HG03469 (cell line): ENCODE data around the gene ALDH1B1.
"Not testable (repeated sequence)": the region's sequence is repeated elsewhere in the genome, so short reads cannot be mapped to it uniquely, and the experiment has no call there.

Source experiments
- ATAC-seq: cut with Tn5 transposase; IDR thresholded peaks from one replicate; pipeline ENCODE4 v1.9.1; 2021; ENCODE audit warnings: mild to moderate bottlenecking, moderate library complexity, moderate number of reproducible peaks; ENCODE audit not compliant: unreplicated experiment

Gene ALDH1B1

DNA sequence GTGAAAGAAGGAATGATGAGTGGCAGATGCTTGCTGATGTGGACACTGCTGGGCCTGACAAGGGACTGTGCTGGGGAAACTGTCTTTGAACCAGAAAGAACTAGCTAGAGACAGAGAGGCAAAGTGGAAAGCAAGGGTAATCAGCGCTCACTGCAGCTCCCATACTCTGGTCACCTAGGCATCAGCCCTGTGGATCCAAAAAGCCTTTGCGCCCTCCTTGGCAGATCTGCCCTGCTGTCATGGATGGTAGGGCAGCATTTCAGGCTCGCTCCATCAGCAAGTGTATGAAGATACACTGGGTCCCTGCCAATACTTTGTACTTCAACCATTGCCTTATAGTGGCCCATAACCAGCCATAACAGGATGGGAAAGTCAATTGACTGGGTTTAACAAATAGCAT lies 6.6 kb upstream of the ALDH1B1 start:
- no peak for ATAC-seq

DNA sequence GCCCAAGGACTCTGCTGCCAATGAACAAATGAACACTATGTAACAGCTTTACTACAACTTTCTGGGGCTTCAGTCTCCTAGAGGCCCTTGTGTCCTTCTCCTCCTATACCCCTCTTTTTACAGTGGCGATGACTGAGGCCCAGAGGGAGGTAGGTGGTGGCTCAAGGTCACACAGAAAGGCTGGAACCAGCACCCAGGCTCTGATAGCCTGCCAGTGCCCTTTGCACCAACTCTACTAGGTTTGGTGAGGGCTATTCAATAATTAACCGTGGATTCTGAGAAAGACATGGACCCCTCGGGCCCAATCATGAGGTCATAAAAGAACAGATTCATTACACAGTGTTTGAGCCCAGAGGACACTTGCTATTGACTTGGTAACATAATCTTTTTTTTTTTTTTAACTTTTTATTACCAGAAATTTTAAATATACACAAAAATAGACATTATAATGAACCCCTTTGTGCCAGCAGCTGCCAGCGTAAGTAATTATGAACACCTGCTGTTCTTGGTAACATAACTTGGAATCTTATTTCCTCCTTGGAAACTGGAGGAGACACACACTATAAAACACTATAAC lies 6.1 kb upstream of the ALDH1B1 start:
- ATAC-seq = no peak

DNA sequence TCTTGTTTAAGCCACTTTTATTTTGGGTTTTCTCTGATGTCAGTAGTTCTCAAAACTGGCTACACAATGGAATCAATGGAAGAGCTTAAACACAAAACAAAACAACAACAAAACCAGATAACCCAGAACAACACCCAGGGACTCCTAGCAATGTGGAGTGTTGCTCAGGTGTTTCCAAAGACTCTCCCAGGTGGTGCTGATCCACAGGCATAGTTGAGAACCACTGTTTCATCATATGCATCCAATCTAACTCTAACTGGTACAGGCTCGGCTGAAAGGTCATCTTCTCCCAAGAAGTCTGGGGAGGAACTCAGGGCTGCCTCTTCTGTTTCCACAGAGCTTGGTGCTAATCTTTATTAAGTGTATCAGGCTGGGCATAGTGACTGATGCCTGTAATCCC lies 5.4 kb upstream of the ALDH1B1 start:
- ATAC-seq = no peak

DNA sequence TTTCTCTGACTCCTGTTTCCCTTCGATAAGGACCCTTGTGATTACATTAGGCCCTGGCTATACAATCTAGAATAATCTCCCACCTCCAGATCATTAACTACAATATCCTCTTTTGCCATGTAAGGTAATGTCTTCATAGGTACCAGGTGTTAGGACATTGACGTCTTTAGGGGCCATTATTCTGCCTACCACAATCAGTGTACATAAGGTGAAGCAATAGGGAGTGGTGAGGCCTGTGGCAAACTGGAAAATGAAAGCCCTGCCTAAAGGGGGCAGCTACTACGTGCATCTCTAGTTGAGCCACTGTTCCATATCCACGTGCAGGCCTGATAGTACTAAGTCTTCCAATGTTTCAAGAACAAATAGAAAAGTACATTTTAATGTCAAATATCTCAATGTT lies 4.8 kb upstream of the ALDH1B1 start:
- no peak for ATAC-seq

DNA sequence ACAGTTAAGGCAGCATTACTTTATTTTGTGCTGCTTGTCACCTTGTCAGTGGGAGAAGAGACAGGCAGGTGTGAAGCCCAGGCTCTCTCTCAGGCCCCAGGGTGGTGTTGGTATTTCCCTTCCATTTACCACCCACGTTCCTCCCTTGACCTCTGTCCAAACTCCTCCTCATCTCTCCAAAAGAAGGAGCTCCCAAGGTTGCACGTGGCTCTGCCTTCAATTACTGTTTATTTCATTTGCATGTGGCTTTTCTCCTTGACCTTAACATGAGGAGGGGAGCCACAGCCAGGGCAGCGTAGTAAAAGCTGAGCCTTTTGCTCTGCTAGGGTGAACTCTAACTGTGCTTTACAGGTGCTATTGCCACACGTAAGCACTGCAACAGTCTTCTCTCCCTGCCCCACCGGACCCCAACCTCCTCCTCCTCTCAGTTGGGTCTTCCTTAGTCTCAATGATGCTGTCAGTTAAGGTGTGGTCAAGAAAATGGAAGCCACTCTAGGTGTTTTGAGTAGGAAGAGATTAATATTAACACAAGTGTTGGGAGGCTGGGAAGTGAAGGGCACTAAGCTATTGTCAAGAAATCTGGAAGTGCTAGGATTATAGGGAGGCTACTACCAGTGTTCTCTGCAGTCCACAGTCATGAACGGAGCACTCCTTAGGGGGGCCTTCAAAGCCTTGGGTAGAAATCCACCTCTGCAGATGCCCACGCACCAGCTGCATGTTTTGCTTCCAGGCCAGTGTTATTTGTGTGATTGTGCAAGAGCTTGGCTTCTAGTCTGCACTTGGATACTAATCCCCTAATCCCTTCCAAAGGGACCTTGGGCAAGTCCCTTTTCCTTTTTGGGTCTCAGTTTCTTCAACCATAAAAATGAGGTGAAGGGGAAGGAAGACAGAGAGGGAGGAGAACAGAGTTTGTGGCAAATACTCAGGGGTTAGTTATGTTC lies 3.9 kb upstream of the ALDH1B1 start:
- no peak for ATAC-seq

DNA sequence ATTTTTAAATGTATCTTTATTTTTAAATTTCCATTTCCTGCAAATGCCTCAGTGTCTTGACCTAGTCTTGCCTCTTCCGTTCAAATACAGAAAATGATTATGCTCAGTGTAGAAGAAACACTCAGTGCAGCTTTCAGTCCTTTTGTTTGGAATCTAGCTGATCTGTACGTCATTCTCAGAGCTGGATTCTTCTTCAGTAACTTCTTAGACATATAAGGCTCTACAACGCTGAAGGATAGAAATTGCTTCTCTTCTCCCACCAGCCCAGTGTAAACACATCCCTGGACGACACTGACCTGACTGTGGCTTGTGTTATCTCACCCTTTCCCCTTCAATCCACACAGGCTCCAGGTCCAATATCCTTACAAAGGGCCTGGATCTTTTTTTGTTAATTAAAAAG lies 3.2 kb upstream of the ALDH1B1 start:
- ATAC-seq = no peak

DNA sequence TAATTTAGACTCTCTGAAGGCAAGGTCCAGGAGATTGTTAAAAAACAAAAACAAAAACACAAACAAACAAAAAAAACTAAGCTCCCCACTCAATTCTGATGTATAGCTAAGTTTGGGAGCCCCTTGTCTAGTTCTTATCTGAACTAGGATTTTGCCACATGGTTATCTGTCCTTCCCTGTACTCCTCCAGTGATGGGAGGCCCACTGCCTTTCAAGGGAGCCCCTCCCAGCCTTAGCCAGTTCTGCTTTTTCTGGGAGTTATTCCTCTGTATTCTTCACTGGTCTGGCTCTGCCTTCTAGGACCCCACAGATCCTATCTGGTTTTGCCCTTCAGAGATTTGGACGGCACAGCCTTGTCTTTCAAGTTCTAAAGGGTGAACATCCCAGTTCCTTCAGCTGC lies 2.1 kb upstream of the ALDH1B1 start:
- no peak for ATAC-seq

DNA sequence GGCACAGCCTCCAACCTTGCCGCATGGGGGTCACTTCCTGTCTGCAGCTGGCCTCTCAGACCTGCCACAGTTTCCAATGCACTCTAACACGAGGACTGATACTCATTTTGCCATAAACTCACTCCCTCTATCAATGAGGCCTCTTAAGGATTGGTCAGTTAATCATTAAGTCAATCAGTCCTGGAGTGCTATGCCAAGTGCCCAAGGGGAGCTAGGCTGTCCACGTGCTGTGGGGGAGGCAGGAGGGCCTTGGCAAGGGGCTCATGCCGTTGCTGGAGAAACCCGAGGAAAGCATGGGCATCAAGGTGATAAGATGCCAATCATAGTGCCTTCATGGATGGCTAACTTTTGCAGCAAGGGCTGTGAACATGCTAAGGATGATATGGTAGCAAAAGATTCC lies 1.7 kb upstream of the ALDH1B1 start:
- no peak for ATAC-seq

DNA sequence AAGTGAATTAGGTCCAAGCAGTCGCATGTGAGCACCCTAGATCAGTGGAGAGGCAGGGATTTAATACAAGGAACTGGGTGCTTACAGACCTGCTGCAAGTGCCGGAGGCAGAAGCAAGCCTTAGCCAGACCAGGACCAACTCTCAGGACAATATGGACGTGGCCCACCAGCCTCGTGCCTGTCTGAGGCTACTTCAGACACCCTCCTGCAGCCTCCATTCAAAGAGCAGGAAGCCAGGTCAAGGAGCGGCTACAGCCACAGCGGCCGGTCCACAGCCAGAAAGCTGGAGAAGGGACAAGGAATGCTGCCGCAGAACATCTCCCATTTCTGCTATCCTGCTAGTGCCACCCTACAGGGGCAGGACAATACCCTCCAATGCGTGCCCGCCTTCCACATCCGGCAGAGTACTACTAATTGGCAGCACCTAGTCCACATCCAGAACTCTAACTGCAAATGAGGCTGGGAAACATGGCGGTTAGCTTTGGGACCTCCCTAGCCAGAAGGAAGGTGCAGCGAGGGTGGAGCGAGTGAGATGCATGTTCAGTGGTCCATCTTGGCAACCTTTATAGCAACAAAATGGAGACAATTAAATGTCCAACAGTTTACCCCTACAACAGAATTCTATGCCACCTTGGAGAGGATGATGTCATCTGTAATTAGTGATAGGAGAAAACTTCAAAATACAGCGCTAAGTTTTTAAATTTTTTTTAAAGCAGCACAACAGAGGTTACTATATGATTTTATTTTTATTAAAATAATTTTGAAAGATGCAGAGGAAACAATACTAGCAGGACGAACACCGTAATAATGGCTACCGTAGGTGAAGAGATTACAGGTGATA lies 1.0 kb upstream of the ALDH1B1 start:
- no peak for ATAC-seq

DNA sequence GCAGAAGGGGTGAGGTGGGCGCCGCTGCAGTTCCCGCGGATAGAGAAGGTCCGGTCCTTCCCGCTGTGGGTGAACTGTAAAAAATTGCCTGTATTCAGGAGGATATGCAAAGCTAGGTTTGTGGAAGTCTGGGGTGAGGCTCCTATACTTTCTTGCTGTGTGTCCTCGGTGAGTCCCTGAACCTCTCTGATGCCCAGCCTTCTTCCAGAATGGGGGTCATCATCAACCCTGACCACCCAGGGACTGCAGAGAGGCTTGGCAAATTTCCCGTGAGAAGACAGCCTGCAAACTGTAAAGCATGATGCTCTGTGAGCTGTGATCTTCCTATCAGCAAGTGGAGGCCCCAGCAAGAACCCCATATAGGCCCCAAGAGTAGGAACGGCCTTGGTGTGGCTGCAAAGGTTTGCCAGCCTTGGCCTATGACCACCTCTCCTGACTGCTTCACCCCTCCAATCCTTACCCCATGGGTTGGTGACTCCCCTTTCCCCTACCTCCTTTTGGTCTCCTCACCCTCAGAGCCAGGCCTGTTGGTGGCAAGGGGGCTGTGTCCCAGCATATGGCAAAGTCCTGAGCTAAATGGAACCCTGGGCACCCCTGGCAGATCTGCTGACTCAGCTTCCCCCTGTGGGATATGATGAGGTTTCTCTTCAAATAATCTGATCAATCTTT lies 760 bp downstream of the ALDH1B1 start:
- ATAC-seq = no peak

DNA sequence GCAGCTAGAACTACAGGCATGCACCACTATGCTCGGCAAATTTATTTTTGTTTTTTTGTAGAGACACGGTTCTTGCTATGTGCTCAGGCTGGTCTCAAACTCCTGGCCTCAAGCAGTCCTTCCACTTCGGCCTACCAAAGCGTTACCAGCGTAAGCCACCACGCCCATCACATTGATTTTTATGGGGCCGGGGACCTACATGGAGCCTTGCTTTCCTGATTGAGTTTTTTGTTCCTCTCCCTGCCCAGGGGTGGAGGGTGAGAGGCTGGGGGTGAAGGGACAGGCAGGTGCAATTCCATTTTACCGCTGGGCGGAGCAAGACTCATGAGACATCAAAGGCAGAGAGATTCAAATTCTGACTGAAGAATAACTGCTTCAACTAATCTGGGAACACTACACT lies 1.9 kb downstream of the ALDH1B1 start:
- ATAC-seq = no peak

DNA sequence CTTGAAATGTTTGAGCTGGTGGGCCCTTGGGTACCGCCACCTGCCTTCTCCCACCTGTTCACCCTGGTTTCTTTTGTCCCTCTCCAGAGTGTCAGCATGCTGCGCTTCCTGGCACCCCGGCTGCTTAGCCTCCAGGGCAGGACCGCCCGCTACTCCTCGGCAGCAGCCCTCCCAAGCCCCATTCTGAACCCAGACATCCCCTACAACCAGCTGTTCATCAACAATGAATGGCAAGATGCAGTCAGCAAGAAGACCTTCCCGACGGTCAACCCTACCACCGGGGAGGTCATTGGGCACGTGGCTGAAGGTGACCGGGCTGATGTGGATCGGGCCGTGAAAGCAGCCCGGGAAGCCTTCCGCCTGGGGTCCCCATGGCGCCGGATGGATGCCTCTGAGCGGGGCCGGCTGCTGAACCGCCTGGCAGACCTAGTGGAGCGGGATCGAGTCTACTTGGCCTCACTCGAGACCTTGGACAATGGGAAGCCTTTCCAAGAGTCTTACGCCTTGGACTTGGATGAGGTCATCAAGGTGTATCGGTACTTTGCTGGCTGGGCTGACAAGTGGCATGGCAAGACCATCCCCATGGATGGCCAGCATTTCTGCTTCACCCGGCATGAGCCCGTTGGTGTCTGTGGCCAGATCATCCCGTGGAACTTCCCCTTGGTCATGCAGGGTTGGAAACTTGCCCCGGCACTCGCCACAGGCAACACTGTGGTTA lies 3.3 kb downstream of the ALDH1B1 start:
- ATAC-seq = no peak

DNA sequence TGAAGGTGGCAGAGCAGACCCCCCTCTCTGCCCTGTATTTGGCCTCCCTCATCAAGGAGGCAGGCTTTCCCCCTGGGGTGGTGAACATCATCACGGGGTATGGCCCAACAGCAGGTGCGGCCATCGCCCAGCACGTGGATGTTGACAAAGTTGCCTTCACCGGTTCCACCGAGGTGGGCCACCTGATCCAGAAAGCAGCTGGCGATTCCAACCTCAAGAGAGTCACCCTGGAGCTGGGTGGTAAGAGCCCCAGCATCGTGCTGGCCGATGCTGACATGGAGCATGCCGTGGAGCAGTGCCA lies 3.8 kb downstream of the ALDH1B1 start:
- no peak for ATAC-seq

DNA sequence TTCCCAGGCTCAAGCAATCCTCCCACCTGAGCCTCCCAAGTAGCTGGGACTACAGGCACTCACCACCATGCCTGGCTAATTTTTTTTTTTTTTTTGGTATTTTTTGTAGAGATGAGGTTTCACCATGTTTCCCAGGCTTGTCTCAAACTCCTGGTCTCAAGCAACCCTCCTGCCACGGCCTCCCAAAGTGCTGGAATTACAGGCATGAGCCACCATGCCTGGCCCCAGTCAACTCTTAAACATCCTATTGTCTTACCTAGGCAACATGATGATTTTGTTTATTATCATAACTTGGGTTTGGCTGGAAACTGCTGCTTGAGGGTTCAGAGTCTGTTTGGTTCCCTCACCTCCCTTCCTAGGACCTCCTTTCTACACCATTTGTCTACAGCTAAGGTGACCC lies 6.7 kb downstream of the ALDH1B1 start:
- ATAC-seq = not testable (repeated sequence)

DNA sequence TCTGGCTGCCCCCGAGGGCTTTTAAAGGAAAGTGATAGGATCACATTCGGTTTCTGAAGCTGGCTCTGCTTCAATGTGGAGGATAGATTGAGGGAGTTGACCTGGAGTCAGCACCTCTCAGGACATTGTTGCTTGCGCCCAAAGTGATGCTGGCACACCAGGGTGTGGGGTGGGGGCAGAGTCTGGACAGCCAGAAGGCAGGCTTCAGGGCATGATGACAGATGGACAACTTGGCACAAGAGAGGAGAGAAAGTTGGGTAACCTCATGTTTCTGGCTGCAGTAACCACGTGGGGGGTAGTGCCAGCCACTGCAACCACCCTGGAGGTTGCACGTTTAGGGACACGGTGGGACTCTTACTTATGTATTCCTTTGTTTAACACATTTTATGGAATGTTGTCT lies 9.5 kb downstream of the ALDH1B1 start:
- no peak for ATAC-seq

DNA sequence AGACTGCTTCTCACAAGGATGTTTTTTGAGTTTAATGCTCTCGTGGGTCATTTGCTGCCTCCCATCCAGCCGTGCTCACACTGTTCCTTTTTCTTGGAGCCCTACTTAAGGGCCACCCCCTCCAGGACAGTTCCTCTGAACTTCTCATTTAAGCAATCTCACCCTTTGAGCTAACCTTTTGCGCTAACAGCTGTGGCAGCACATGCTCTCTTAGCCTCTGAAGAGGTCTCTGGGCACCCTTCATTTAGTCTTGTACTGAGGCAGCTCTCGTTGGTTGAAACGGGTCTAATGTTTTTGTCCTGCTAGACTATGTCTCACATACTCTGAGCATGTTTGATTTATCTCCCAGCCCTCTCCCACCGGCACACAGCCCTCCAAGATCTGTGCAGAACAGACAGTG lies 11.8 kb downstream of the ALDH1B1 start:
- ATAC-seq = no peak

DNA sequence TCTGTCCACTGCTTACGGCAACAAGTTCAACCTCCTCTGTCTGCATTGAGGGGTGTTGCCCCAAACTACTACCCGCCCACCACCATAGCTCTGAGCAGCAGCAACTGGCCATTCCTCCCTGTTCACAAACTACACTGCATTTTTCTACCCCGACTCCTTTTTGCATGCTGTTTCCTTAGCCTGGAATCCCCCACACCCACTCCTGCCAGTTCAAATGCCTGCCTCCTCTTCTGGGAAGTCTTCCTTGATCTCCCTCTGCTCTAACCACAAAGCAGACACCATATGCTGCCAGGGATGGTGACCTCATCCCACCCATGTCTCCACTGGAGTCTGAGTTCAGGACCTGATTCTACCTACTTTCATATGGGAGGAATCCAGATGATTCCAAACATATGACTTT lies 13.3 kb downstream of the ALDH1B1 start:
- no peak for ATAC-seq

DNA sequence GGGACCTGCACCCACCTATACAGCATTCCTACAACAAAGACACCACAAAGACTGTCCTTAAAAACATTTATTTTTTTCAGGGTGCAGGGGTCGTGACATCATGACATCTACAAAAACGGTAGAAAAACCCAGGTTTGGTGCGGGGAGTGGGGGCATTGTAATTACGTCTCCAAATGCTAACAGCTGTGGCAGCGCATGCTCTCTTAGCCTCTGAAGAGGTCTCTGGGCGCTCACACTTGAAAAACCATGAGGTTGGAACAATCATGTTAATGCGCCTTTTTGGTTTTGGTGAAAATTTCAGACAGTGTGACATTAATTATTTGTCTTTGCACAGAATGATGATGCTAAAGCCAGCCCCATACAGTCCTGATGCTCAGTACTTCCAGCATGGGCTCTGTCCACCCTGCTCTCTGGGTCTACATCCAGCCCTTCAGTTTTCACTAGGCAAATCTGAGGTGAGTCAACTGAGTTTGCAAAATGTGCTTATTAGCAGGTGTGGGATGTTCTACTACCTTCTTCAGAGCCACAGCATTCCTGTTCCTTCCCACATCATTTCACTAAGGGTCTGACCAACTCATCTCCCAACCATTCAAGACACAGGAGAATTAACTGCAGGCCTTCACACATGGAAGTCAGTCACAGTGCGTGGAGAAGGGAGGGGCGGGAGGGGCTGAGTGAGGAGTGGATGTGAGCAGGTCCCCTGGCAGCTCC lies 14.1 kb downstream of the ALDH1B1 start:
- ATAC-seq = no peak

DNA sequence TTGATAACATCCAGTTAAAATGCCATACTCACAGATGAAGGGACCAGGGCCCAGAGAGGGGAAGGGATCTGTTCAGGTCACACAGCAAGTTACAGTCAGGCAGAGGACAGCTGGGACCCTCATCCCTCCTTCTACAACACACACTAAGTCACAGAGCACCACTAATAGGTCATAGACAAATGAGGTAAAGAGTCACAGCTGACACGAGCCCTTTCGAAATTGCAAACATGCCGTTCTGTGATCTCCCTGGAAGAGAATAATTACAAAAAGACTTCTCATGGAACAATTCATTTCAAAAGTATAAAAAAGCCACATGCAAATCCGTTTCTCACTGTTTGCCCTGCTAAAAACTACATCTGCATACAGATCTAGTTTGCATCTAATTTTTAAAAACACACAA lies 16.2 kb downstream of the ALDH1B1 start:
- peak; percentile 38 for ATAC-seq

DNA sequence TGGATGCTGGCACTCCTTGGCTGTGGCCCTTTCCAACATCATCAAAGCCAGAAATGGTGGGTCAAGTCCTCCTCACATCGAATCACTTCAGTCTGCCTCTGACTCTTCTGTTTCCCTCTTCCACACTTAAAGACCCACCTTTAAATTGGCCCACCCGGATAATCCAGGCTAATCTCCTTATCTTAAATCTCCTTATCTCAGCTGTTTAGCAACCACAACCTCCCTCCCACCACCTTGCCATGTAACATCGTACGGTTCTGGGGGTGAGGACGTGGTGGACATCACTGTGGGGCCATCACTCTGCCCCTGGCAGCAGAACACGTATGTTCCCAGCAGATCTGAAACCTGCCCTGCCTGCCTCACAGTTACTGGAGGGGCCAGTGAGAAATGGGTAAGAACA lies 20.2 kb downstream of the ALDH1B1 start:
- ATAC-seq = no peak
